Spleen (tissue), 11 donors: Measurements from ENCODE around the gene CDC25C. TPM values are rescaled to one million over a fixed set of nuclear protein-coding genes. Genes with fewer than 3 reads are reported as not detected.
A peak's percentile ranks its signal among the peaks of the same experiment; 100 is the strongest.

Experiments
- DNase-seq: peaks from one replicate; pipeline ENCODE4 v3.0.0-alpha.2; 2020
- H3K27ac ChIP-seq, 8 donors: fragments of 200-600 bp; sonication (generic) in 7 of 8; 1 replicate in 4 of 8; 2 replicates in 4 of 8; pipeline versions ENCODE4 v1.5.0 to v1.8.0; 2016 to 2021; ENCODE audit warnings: inconsistent platforms in 4 of 8, mild to moderate bottlenecking in 4 of 8, moderate library complexity in 1 of 8
- H3K27me3 ChIP-seq, 7 donors: fragments of 200-600 bp; sonication (generic) in 6 of 7; replicated peaks in 1 of 7; 1 replicate in 4 of 7; 2 replicates in 3 of 7; pipeline versions ENCODE4 v1.5.0 to v1.8.0; 2016 to 2021; ENCODE audit warnings: inconsistent platforms in 3 of 7, mild to moderate bottlenecking in 1 of 7
- H3K36me3 ChIP-seq, 6 donors: fragments of 200-600 bp; sonication (generic) in 5 of 6; 1 replicate in 4 of 6; 2 replicates in 2 of 6; pipeline versions ENCODE4 v1.5.0 to v1.8.0; 2016 to 2021; ENCODE audit warnings: inconsistent platforms in 2 of 6
- H3K4me1 ChIP-seq, 6 donors: fragments of 200-600 bp; sonication (generic) in 5 of 6; 1 replicate in 3 of 6; 2 replicates in 3 of 6; pipeline versions ENCODE4 v1.5.0 to v1.8.0; 2016 to 2021; ENCODE audit warnings: inconsistent platforms in 3 of 6
- H3K4me3 ChIP-seq, 8 donors: fragments of 200-600 bp; sonication (generic) in 7 of 8; 1 replicate in 4 of 8; 2 replicates in 4 of 8; pipeline versions ENCODE4 v1.5.0 to v1.8.0; 2016 to 2021; ENCODE audit warnings: inconsistent platforms in 4 of 8, mild to moderate bottlenecking in 4 of 8, moderate library complexity in 2 of 8
- H3K9me3 ChIP-seq, 8 donors: fragments of 200-600 bp; sonication (generic) in 7 of 8; 1 replicate in 4 of 8; 2 replicates in 4 of 8; pipeline versions ENCODE4 v1.5.0 to v1.8.0; 2016 to 2021; ENCODE audit warnings: inconsistent platforms in 4 of 8
- POLR2A ChIP-seq, 3 donors: fragments of 450-650 bp; IDR thresholded peaks; one replicate each; pipeline ENCODE4 v1.5.1; 2017; ENCODE audit warnings: antibody characterized with exemption in 3 of 3, mild to moderate bottlenecking in 1 of 3
- POLR2AphosphoS5 ChIP-seq, 3 donors: sonication (generic); formaldehyde crosslinking; IDR thresholded peaks; one replicate each; pipeline ENCODE4 v1.5.1; 2017; ENCODE audit warnings: antibody characterized with exemption in 3 of 3
- WGBS, 5 donors: extraction: QIAGEN DNeasy Blood & Tissue Kit in 3 of 5; methylation state at CpG; one replicate each; pipeline versions ENCODE4 v1.1.5 to v1.1.7; 2013 to 2018; 5-methylcytosine and 5-hydroxymethylcytosine counted together
- intact Hi-C: fragments of 100-400 bp; cut with DNase I; formaldehyde crosslinking; loops from one replicate; pipeline ENCODE4 v1.15.0; 2023; ENCODE audit warnings: low total_unique reads
- polyA plus RNA-seq, 3 donors: library from polyadenylated mRNA; stranded (reverse); fragments of 200-250 nt; gene quantifications; one replicate each; pipeline ENCODE4 v1.2.1, GENCODE V29; 2013
- total RNA-seq, 7 donors: library from RNA; depleted of rRNA in 3 of 7; stranded (reverse); fragments of >200 nt in 3 of 7; fragmentation: NEBNext Ultra II Directional in 4 of 7; extraction: Animal tissue kit (Norgen Biotek cat#: 25700) in 4 of 7; gene quantifications; one replicate each; pipeline versions ENCODE4 v1.1.0 to v1.2.1, GENCODE V29; 2016 to 2021
- TF ChIP-seq, protein P1 (sequence below), 11 experiments: fragments of 200-600 bp in 7 of 11; fragments of 450-650 bp in 4 of 11; sonication (generic) in 4 of 11; IDR thresholded peaks in 8 of 11; conservative IDR thresholded peaks in 3 of 11; 1 replicate in 7 of 11; 2 replicates in 4 of 11; pipeline versions ENCODE4 v1.4.0 to v1.8.0; 2016 to 2021; ENCODE audit warnings: antibody characterized with exemption in 11 of 11, inconsistent platforms in 4 of 11, mild to moderate bottlenecking in 1 of 11
- donor health status: healthy with polysubstance abuse.
- donor health status: DM: no; HTN: no; CAD: no; lungs with moderate emphysema.
- donor health status: DM: no; HTN: no; CAD: no.
- donor health status: Bipolar disorder and iron deficiency.
- donor health status: healthy.
- donor health status: DM: no; HTN: no; CAD: no.
- donor health status: DM: yes; HTN: yes; CAD: no.

CDC25C gene
- total and polyA plus RNA-seq, 10 donors: 0.25 to 6.0 (median 0.83) TPM

DNA sequence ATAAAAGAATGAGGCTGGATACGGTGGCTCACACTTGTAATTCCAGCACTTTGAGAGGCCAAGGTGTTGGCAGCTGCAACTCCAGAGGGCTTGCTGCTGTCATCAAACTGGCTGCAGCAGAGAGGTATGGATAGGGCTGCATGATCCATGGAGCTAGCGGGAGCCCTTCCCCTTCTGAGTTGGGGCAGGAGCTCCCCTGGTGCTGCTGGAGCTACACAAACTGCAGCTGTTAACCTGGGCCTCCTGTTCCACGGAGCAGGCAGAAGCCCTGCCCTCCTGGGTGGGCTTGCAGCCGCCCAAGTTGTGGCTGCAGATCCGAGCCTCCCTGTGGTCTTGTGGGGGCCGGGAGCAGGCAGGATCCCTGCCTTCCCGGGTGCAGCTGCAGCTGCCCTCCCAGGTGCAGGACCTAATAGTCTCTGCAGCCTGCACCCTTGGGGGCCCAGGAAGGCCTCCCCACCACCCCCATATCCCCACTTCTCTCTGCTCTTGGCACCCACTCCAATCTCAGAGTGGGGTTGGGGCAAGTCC, 15.8 kb downstream of the CDC25C start:
- Histone ChIP-seq H3K27ac (no peak overlapping the region), H3K4me1 (no peaks in the 10 kb centered on the region), H3K4me3 (no peak overlapping the region), H3K36me3 (peaks cover 0 to 26% (median 0%) of the 10 kb centered on the region in 6 donors), H3K9me3 (no peaks in the 10 kb centered on the region), H3K27me3 (no peaks in the 10 kb centered on the region)
- no peak for DNase-seq
- TF ChIP-seq, protein P1, sequence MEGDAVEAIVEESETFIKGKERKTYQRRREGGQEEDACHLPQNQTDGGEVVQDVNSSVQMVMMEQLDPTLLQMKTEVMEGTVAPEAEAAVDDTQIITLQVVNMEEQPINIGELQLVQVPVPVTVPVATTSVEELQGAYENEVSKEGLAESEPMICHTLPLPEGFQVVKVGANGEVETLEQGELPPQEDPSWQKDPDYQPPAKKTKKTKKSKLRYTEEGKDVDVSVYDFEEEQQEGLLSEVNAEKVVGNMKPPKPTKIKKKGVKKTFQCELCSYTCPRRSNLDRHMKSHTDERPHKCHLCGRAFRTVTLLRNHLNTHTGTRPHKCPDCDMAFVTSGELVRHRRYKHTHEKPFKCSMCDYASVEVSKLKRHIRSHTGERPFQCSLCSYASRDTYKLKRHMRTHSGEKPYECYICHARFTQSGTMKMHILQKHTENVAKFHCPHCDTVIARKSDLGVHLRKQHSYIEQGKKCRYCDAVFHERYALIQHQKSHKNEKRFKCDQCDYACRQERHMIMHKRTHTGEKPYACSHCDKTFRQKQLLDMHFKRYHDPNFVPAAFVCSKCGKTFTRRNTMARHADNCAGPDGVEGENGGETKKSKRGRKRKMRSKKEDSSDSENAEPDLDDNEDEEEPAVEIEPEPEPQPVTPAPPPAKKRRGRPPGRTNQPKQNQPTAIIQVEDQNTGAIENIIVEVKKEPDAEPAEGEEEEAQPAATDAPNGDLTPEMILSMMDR (IDR thresholded peaks at IDR 0.05 in 8 of 11, conservative IDR thresholded peaks at IDR 0.05 in 3 of 11): no peak
- TF ChIP-seq POLR2A (IDR thresholded peaks at IDR 0.05) (no peak), POLR2AphosphoS5 (IDR thresholded peaks at IDR 0.05) (no peak)
- WGBS, 5 donors: 92 to 100% (median 94%) methylated on average over 2 to 7 of the region's 7 CpGs
- intact Hi-C loops: no loop called here

DNA sequence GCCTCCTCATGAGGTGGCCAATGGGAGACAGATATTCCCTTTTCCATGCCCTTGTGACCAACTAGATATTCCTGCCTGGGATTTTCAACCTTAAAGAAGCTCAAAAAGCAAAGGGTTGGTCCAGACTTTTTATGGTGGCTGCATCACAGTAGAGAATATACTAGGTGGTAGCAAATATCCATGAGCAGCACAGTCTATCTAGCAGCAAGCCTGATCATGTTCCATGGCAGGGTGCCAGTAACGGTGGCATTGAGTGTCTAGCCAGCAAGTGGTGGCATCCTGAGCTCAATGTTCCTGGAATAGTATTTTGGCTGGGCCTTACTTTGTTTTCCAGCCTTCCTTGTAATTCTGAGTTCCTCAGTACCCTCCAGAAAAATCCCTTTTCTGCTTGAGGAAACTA, 25.8 kb downstream of the CDC25C start:
- Histone ChIP-seq H3K4me1 (no peaks in the 10 kb centered on the region), H3K4me3 (no peak overlapping the region), H3K27ac (no peak overlapping the region), H3K27me3 (no peaks in the 10 kb centered on the region), H3K36me3 (no peaks in the 10 kb centered on the region), H3K9me3 (no peaks in the 10 kb centered on the region)
- WGBS, 5 donors: 15 to 62% (median 23%) methylated on average over 1 of the region's 1 CpG
- TF ChIP-seq POLR2AphosphoS5 (IDR thresholded peaks at IDR 0.05): no peak
- TF ChIP-seq, protein P1 (IDR thresholded peaks at IDR 0.05 in 8 of 11, conservative IDR thresholded peaks at IDR 0.05 in 3 of 11): no peak
- no peak for TF ChIP-seq POLR2A (IDR thresholded peaks at IDR 0.05)
- peak; percentile 84 for DNase-seq
- intact Hi-C loops: no loop called here

DNA sequence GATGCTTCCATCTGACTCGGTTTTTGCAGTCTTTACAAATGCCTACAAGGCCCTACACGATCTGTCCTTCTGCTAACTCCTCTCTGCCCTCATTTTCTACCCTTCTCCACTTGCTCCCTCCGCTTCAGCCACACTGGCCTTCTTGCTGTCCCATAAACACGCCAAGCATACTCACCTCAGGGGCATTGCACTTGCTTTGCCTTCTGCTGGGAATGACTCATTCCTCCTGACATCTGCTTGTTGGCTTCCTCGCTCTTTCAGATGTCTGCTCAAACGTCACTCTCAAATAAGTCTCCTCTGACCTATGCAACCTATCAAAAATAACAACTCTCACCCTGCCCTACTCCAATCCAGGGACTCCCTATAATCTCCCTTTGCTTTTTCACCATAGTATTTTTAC, 28.2 kb downstream of the CDC25C start:
- TF ChIP-seq POLR2A (IDR thresholded peaks at IDR 0.05): no peak
- TF ChIP-seq POLR2AphosphoS5 (IDR thresholded peaks at IDR 0.05): no peak
- TF ChIP-seq, protein P1 (IDR thresholded peaks at IDR 0.05 in 8 of 11, conservative IDR thresholded peaks at IDR 0.05 in 3 of 11): no peak

DNA sequence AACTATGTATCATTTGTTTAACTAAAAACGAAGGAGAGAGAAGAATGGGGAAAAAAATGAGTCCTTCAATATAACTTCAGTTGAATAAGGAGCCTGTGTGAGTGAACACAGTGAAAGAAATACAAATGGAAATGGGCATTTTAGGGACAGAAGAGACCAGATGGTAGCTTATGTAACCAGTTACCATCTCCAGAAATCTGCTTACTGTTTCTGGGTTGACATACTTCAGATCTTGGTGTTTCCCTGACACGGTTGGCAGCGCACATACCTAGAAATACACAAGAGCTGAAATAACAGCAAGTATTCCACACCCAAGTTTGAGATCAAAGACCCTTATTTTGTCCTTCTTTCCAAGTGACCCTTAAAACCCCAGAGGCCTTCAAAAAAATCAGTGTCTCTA, 42.3 kb downstream of the CDC25C start:
- intact Hi-C loops: no loop called here
- WGBS, 5 donors: 88 to 97% (median 92%) methylated on average over 3 of the region's 3 CpGs
- Histone ChIP-seq H3K9me3 (no peaks in the 10 kb centered on the region), H3K4me3 (no peak overlapping the region), H3K27me3 (no peaks in the 10 kb centered on the region), H3K27ac (no peak overlapping the region), H3K4me1 (peaks cover 0 to 6% (median 0%) of the 10 kb centered on the region in 6 donors), H3K36me3 (peaks cover 0 to 27% (median 0%) of the 10 kb centered on the region in 6 donors)
- DNase-seq: no peak
- TF ChIP-seq, protein P1 (IDR thresholded peaks at IDR 0.05 in 8 of 11, conservative IDR thresholded peaks at IDR 0.05 in 3 of 11): no peak
- TF ChIP-seq POLR2A (IDR thresholded peaks at IDR 0.05) (no peak), POLR2AphosphoS5 (IDR thresholded peaks at IDR 0.05) (no peak)

More for the DNA sequence above, 28.2 kb downstream of the CDC25C start:
- Histone ChIP-seq H3K27ac (no peak overlapping the region), H3K4me1 (no peaks in the 10 kb centered on the region), H3K36me3 (no peaks in the 10 kb centered on the region), H3K4me3 (no peak overlapping the region), H3K27me3 (no peaks in the 10 kb centered on the region), H3K9me3 (peaks cover 0 to 3% (median 0%) of the 10 kb centered on the region in 8 donors)
- DNase-seq: no peak
- 89 to 94% (median 91%) methylated on average over 6 of the region's 6 CpGs for WGBS, 5 donors
- intact Hi-C loops: no loop called here
